GM12878 (cell line): ENCODE measurements around the gene OCLN. TPM values are rescaled to one million over a fixed set of nuclear protein-coding genes. Genes with fewer than 3 reads are reported as not detected.
"Not testable (repeated sequence)": the region's sequence is repeated elsewhere in the genome, so short reads cannot be mapped to it uniquely, and the experiment has no call there.

Source experiments
- ATAC-seq: fragments of 200-7000 bp; cut with Tn5 transposase; 3 replicates; pipeline ENCODE4 v1.9.1; 2020; ENCODE audit warnings: mild to moderate bottlenecking, moderate library complexity
- BruUV-seq: library from RNA; stranded (reverse); fragments of 400-500 nt; replicated peaks from 2 replicates; lab custom pipeline; 2021; lab: Mats Ljungman, UMichigan
- CTCF ChIA-PET: fragments of 300-600 bp; sonication (Branson Sonifier 250); formaldehyde crosslinking; extraction: SDS; loops from one replicate; lab custom pipeline; 2021; ENCODE audit warnings: inconsistent platforms; lab: Yijun Ruan, JAX
- POLR2A ChIA-PET: fragments of 350-600 bp; formaldehyde crosslinking; extraction: SDS; loops from one replicate; lab custom pipeline; 2021; ENCODE audit warnings: inconsistent platforms; lab: Charles Lee
- RAD21 ChIA-PET: fragments of 300-600 bp; sonication (Branson Sonifier 250); formaldehyde crosslinking; loops from one replicate; lab custom pipeline; 2023; ENCODE audit warnings: antibody characterized with exemption; ENCODE audit not compliant: unreplicated experiment; lab: Charles Lee
- SMC1A ChIA-PET: fragments of 300-600 bp; sonication (Branson Sonifier 250); formaldehyde crosslinking; loops from one replicate; lab custom pipeline; 2023; ENCODE audit not compliant: unreplicated experiment, uncharacterized antibody; lab: Charles Lee
- DNase-seq: peaks from one replicate; pipeline ENCODE4 v3.0.0-alpha.2; 2011; ENCODE audit warnings: low read depth, low spot score
- FAIRE-seq: peaks from 3 replicates; lab custom pipeline; 2011; peaks lifted over from hg19 to GRCh38; lab: Jason Lieb, UNC
- H2AFZ ChIP-seq: 2 replicates; pipeline ENCODE4 v1.6.0; 2011; ENCODE audit warnings: low read depth, low read length, control low read depth; ENCODE audit not compliant: control insufficient read depth
- H3K27ac ChIP-seq: 2 replicates; pipeline ENCODE4 v1.5.1; 2011; ENCODE audit warnings: control low read depth; ENCODE audit not compliant: control insufficient read depth, insufficient read depth
- H3K27me3 ChIP-seq, 2 experiments: replicated peaks in 1 of 2; 2 replicates each; pipeline versions ENCODE4 v1.6.0 to v1.6.1; 2011; ENCODE audit warnings: low read length in 1 of 2; ENCODE audit not compliant: control insufficient read depth in 2 of 2, insufficient read depth in 2 of 2
- H3K36me3 ChIP-seq, 2 experiments: 2 replicates each; pipeline ENCODE4 v1.5.1; 2011; ENCODE audit warnings: low read length in 1 of 2; ENCODE audit not compliant: control insufficient read depth in 2 of 2, insufficient read depth in 2 of 2
- H3K4me1 ChIP-seq: 2 replicates; pipeline ENCODE4 v1.6.1; 2011; ENCODE audit warnings: mild to moderate bottlenecking, low read length, moderate library complexity, mixed read lengths; ENCODE audit not compliant: control insufficient read depth, insufficient read depth
- H3K4me2 ChIP-seq: 2 replicates; pipeline ENCODE4 v1.6.0; 2011; ENCODE audit warnings: control low read depth; ENCODE audit not compliant: control insufficient read depth, insufficient read depth
- H3K4me3 ChIP-seq: fragments of 200-600 bp; sonication (generic); 2 replicates; pipeline ENCODE4 v1.5.1; 2016
- H3K79me2 ChIP-seq: 2 replicates; pipeline ENCODE4 v1.6.0; 2011; ENCODE audit warnings: low read length; ENCODE audit not compliant: control insufficient read depth, insufficient read depth
- H3K9ac ChIP-seq: 2 replicates; pipeline ENCODE4 v1.8.0; 2011; ENCODE audit warnings: low read length, control low read depth, mixed read lengths; ENCODE audit not compliant: control insufficient read depth, insufficient read depth
- H3K9me3 ChIP-seq: replicated peaks from 3 replicates; pipeline ENCODE4 v1.5.1; 2011; ENCODE audit warnings: mild to moderate bottlenecking, low read length; ENCODE audit not compliant: control insufficient read depth, insufficient read depth
- H4K20me1 ChIP-seq: 2 replicates; pipeline ENCODE4 v1.6.0; 2011; ENCODE audit not compliant: control insufficient read depth, insufficient read depth
- WGBS: methylation state at CpG from one replicate; pipeline ENCODE4 v1.1.6; 2016; ENCODE audit warnings: low lambda C conversion rate; ENCODE audit not compliant: insufficient replicate concordance, insufficient coverage; ENCODE audit errors: missing lambda C conversion rate; 5-methylcytosine and 5-hydroxymethylcytosine counted together
- in situ Hi-C: fragments of 300-500 bp; cut with MboI; formaldehyde crosslinking; loops from 9 replicates; pipeline ENCODE4 v1.14.3; 2018; ENCODE audit warnings: mixed read lengths
- intact Hi-C: fragments of 100-400 bp; cut with micrococcal nuclease; formaldehyde crosslinking; loops from one replicate; pipeline ENCODE4 v1.14.2; 2022; ENCODE audit not compliant: unreplicated experiment
- polyA plus RNA-seq, 11 experiments: library from polyadenylated mRNA; depleted of rRNA in 4 of 11; unstranded in 6 of 11; stranded (reverse) in 5 of 11; fragments of >200 nt; fragmentation: Nextera tagmentation in 4 of 11; fragmentation: Illumina TruSeq in 1 of 11; extraction: Ambion mirVana in 4 of 11; extraction: Trizol in 1 of 11; gene quantifications; 1 replicate in 1 of 11; 2 replicates in 10 of 11; pipeline versions ENCODE4 v1.2.1 to v1.2.3, GENCODE V29; 2011 to 2016; ENCODE audit warnings: inconsistent platforms in 2 of 11, missing spikeins in 2 of 11, low read depth in 1 of 11
- total RNA-seq, 4 experiments: library from RNA; depleted of rRNA in 3 of 4; stranded (reverse); fragments of >200 nt in 3 of 4; fragmentation: Illumina TruSeq in 1 of 4; extraction: Trizol in 1 of 4; gene quantifications; 2 replicates each; pipeline versions ENCODE4 v1.2.1 to v1.2.3, GENCODE V29; 2013 to 2021

Gene OCLN
- total and polyA plus RNA-seq, 10 of the 15 experiments (the other 5 are each of a cell fraction or from before 2014, with no cell fraction given), result 2.0 to 26.5 (median 17.0) TPM

- CTCF ChIA-PET, POLR2A ChIA-PET, intact Hi-C loops, H3K9me3 ChIP-seq, H3K79me2 ChIP-seq, H3K27me3 ChIP-seq, RAD21 ChIA-PET, DNase-seq, H4K20me1 ChIP-seq, H3K36me3 ChIP-seq, BruUV-seq, FAIRE-seq, H3K9ac ChIP-seq, in situ Hi-C loops, H3K4me1 ChIP-seq, H2AFZ ChIP-seq: not testable (repeated sequence)
- peak; percentile 6 for ATAC-seq
- Histone ChIP-seq H3K4me3 (peak overlapping the region; percentile 84), H3K27ac (0 out of 2 replicates have a peak overlapping the region, but pooled peaks have one; percentile 31), H3K4me2 (peak overlapping the region; percentile 62)
- SMC1A ChIA-PET, result interaction anchor here (0.9 kb wide), 1 partner anchor 371 kb away, joined by 3 read pairs; no protein-coding TSS in a partner anchor
- 13% methylated on average over 20 of the region's 31 CpGs for WGBS
Measured at GRCh38 chr5:69560587-69561431, 68.2 kb downstream of the OCLN start.

DNA sequence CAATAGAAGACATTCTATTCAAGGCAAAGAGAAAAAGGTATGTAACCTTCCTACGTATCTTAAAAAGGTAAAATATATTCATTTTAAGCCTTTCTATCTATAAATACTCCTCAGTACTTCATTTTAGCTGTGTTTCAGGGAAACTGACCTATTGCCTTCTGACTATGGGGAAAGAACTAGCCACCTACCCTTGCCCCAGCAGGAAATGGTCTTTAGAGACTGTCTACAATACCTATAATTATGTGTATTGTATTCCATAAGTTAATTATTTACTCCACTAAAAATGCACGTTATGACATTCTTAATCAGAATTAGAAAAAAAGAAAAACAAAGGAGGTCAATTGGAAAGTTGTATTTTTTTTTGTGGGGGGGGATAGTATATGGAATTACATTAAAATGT is 73.6 kb downstream of the OCLN start:
- DNase-seq, H3K9me3 ChIP-seq, H4K20me1 ChIP-seq, H3K4me1 ChIP-seq, BruUV-seq, H2AFZ ChIP-seq, intact Hi-C loops, H3K79me2 ChIP-seq, H3K4me2 ChIP-seq, CTCF ChIA-PET, H3K4me3 ChIP-seq, H3K27me3 ChIP-seq, SMC1A ChIA-PET, RAD21 ChIA-PET, H3K9ac ChIP-seq, in situ Hi-C loops, H3K27ac ChIP-seq, ATAC-seq, H3K36me3 ChIP-seq, FAIRE-seq, POLR2A ChIA-PET: not testable (repeated sequence)
- 95% methylated on average over 2 of the region's 2 CpGs for WGBS

DNA sequence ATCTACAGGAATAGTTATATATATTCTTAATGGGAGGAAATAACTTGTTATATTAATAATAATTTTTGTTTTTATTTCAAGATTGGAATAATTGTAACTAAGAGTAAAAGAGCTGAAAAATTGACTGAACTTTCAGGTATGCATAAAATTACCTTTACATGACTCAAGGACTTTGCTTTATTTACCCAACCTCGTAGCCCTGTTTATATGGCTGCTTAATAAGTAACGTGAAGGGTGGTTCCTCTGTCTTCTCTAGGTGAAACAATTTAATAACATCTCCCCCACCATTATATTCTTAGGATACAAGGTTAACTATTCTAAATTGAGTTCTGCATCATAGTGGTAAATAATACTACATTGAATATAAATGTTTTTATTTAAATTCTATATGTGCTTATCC is 75.5 kb downstream of the OCLN start:
- in situ Hi-C loops, intact Hi-C loops, POLR2A ChIA-PET, H2AFZ ChIP-seq, H3K27ac ChIP-seq, H4K20me1 ChIP-seq, H3K4me1 ChIP-seq, H3K36me3 ChIP-seq, H3K27me3 ChIP-seq, DNase-seq, H3K79me2 ChIP-seq, H3K4me3 ChIP-seq, H3K9me3 ChIP-seq, H3K4me2 ChIP-seq, SMC1A ChIA-PET, BruUV-seq, FAIRE-seq, RAD21 ChIA-PET, ATAC-seq, H3K9ac ChIP-seq, CTCF ChIA-PET: not testable (repeated sequence)
- no CpG with 5 or more reads among the region's 2 CpGs for WGBS

- H3K9me3 ChIP-seq, H4K20me1 ChIP-seq, H3K79me2 ChIP-seq, H3K36me3 ChIP-seq, H3K9ac ChIP-seq, POLR2A ChIA-PET, BruUV-seq, intact Hi-C loops, FAIRE-seq, H3K27ac ChIP-seq, H2AFZ ChIP-seq, in situ Hi-C loops, H3K27me3 ChIP-seq, H3K4me3 ChIP-seq, RAD21 ChIA-PET, H3K4me2 ChIP-seq, SMC1A ChIA-PET, DNase-seq, ATAC-seq, CTCF ChIA-PET, H3K4me1 ChIP-seq: not testable (repeated sequence)
- no CpG with 5 or more reads among the region's 2 CpGs for WGBS
Measured at GRCh38 chr5:69583356-69583755, 90.8 kb downstream of the OCLN start.
